HL-60 (cell line): Measurements from ENCODE around the gene RELL1.

ENCODE experiments used
- DNase-seq, 2 experiments: peaks; one replicate each; pipeline ENCODE4 v3.0.0-alpha.2; 2010 to 2020; ENCODE audit warnings: low read depth in 1 of 2, low spot score in 1 of 2
- H3K27ac ChIP-seq: fragments of 250-450 bp; sonication (Bioruptor Pico); replicated peaks from 2 replicates; pipeline ENCODE4 v1.5.1; 2020; ENCODE audit warnings: mild to moderate bottlenecking, moderate library complexity
- H3K27me3 ChIP-seq: fragments of 250-450 bp; sonication (Bioruptor Pico); 2 replicates; pipeline ENCODE4 v1.5.1; 2021; ENCODE audit warnings: mild to moderate bottlenecking, moderate library complexity; ENCODE audit not compliant: insufficient read depth, poor library complexity, severe bottlenecking
- H3K4me3 ChIP-seq: replicated peaks from 2 replicates; pipeline ENCODE4 v1.5.1; 2011; ENCODE audit warnings: mild to moderate bottlenecking, control low read depth, low read length; ENCODE audit not compliant: insufficient read depth
- CTCF ChIP-seq: IDR thresholded peaks from one replicate; pipeline ENCODE4 v1.5.1; 2011; ENCODE audit warnings: low read length, control low read depth, inconsistent platforms; ENCODE audit not compliant: insufficient read depth
- GABPA ChIP-seq: IDR thresholded peaks from 2 replicates; pipeline ENCODE4 v1.6.1; 2012; ENCODE audit warnings: low read depth
- POLR2AphosphoS5 ChIP-seq: IDR thresholded peaks from 2 replicates; pipeline ENCODE4 v1.6.1; 2012; ENCODE audit warnings: low read depth
- REST ChIP-seq: IDR thresholded peaks from 2 replicates; pipeline ENCODE4 v1.6.1; 2012; ENCODE audit warnings: low read depth; ENCODE audit not compliant: insufficient replicate concordance
- SPI1 ChIP-seq: IDR thresholded peaks from 2 replicates; pipeline ENCODE4 v1.6.1; 2012; ENCODE audit warnings: low read depth, mild to moderate bottlenecking, borderline replicate concordance

Gene RELL1

GRCh38 chr4:37726666-37727065, 40.5 kb upstream of the RELL1 start:
- H3K27me3 ChIP-seq: no peaks in the 10 kb centered on the region
- TF ChIP-seq POLR2AphosphoS5 (no peak), SPI1 (no peak), GABPA (no peak), CTCF (no peak), REST (no peak)
- no peak overlapping the region for H3K27ac ChIP-seq

GRCh38 chr4:37725718-37726117, 39.5 kb upstream of the RELL1 start:
- Histone ChIP-seq H3K4me3 (no peak overlapping the region), H3K27ac (no peak overlapping the region), H3K27me3 (no peaks in the 10 kb centered on the region)
- no peak for DNase-seq
- TF ChIP-seq REST: no peak
- TF ChIP-seq POLR2AphosphoS5: no peak
- TF ChIP-seq SPI1: no peak
- TF ChIP-seq GABPA: no peak
- TF ChIP-seq CTCF: no peak

More at GRCh38 chr4:37726666-37727065, 40.5 kb upstream of the RELL1 start:
- no peak for DNase-seq
- H3K4me3 ChIP-seq: no peak overlapping the region

GRCh38 chr4:37723067-37723466, 36.9 kb upstream of the RELL1 start:
- H3K27me3 ChIP-seq: no peaks in the 10 kb centered on the region
- DNase-seq: no peak
- no peak overlapping the region for H3K4me3 ChIP-seq
- H3K27ac ChIP-seq: no peak overlapping the region
- no peak for TF ChIP-seq POLR2AphosphoS5
- TF ChIP-seq GABPA: no peak
- no peak for TF ChIP-seq REST
- no peak for TF ChIP-seq CTCF
- TF ChIP-seq SPI1: no peak
